ELF-1 (cell line): Measurements from ENCODE around the gene POLA1.
"Not testable (repeated sequence)": the region's sequence is repeated elsewhere in the genome, so short reads cannot be mapped to it uniquely, and the experiment has no call there.

Experiments used
- DNase-seq: peaks from one replicate; pipeline ENCODE4 v3.0.0-alpha.2; 2016; ENCODE audit warnings: low read depth, low spot score

POLA1 gene

DNA sequence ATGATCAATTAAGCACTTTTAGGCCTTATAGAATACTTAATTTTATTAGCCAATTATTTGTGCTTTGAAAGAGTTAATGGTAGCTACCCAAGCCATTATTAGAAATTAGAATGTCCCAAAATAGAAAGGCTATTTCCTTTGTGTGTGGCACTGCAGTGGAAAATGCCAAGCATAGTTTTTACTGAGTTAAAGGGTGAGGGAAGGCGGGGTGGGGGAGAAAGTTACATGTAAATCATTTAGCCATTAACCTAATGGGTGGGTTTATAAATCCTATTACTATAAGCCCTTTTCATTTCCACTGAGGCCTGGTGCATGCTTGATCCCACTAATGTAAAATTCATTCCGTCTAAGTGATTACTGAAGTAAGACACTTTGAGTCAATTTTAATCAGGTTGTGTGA is 105.8 kb downstream of the POLA1 start:
- DNase-seq: no peak

DNA sequence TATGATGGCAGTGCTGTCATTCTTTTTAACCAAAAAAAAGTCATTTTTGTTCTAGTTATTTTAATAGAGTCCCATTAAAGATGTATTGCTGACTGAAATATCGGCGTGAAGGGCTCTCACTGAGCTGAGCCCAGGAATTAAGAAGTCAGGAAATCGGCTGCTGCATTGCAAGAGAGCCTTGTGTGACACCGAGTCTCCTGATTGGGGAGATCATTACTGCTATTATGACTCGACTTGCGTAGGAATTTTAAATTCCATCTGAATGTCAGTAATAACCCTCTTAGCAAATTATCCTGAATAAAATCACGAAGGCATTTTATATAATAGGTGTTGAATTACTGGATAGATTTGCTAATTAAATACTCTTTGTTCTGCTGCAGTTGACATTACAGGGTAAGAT is 111.5 kb downstream of the POLA1 start:
- no peak for DNase-seq

DNA sequence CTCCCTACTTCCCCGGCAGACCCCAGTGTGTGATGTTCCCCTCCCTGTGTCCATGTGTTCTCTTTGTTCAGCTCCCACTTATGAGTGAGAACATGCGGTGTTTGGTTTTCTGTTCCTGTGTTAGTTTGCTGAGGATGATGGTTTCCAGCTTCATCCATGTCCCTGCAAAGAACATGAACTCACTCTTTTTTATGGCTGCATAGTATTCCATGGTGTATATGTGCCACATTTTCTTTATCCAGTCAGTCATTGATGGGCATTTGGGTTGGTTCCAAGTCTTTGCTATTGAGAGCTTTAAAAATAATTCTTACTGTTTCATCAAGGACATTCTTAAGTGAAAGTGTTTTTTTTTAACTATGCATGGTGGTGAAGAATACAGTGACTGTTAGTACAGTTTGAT is 126.1 kb downstream of the POLA1 start:
- DNase-seq: not testable (repeated sequence)

DNA sequence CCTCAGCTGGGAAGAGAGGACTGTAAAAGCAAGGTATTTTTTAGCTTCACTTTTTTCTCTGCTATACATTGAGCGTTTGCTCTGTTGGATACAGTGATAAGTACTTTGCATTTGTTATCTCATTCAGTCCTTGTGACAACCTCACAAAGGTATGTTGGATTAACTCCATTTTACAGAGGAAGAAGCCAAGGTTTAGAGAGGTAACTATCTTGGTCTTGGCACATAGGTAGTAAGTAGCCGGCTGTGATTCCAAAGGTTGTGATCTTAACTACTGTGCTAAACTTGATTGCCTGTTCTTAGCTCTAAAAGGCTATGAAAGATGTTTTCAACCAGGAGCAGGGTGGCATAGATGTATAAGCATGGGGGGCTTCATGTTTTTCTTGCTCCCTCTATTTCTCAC is 134.4 kb downstream of the POLA1 start:
- DNase-seq: no peak

DNA sequence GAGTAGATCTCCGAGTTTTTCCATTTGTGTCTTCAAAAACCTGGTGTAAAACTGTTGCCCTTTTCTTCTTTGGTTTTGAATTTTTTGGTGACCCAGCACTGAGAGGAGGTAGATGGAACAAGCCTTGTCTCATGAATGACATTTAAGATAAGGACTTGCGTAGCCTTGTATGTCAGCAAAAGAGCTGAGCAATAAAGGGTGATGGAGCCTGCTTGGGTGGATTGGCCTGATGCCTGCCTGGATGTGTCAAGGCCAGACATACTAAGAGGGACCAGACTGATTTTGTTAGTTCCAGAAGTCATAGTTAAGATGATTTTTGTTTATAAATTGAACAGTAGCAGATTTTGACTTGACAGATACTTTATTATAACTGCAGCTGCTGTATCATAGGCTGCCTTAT is 134.9 kb downstream of the POLA1 start:
- no peak for DNase-seq

DNA sequence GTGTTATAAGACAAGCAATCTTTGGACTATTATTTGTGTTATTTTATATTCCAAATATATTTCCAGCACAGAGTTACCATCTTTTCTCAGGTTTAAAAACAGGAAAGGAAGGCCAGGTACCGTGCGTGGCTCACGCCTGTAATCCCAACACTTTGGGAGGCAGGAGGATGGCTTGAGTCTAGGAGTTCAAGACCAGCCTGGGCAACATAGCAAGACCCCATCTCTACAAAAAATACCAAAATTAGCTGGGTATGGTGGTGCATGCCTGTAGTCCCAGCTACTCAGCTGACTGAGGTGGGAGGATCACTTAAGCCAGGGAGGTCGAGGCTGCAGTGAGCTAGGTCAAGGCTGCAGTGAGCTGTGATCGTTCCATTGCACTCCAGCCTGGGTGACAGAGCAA is 140.0 kb downstream of the POLA1 start:
- DNase-seq: no peak

DNA sequence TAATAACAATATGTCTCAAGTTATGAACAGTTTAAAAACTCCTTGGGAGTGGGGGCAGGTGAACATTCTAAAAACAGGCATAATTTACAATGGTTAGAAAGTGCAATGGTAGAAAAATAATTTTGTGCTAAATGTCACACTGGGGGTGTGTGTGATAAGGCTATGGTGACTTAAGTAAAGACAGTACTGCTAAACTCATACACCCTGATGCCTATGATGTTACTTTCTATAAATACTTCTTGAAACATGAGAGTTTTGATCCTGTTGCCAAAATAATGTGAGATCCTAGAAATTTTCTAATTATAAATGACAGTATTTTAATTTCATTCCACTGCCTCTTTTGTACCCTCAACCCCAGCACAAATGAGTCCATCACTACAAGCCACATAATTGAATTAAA is 144.2 kb downstream of the POLA1 start:
- DNase-seq: no peak

DNA sequence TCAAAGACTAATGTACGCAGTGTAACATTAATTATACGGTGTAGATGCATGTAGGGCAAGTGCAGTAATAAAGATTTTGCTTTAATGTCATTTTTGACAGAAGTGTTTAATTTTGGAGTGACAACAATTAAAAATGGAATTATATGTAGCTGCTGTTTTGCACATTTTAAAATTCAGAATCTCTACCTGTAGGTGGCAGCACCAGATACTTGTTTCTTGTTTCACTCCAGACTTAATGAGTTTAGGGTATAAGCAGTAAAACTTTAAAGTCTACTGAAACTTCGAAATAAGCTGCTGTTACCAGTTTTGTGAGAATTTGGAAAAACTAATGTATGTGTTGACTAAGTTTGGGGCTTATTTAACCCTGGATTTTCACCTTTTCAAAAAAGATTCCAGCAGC is 144.9 kb downstream of the POLA1 start:
- no peak for DNase-seq

DNA sequence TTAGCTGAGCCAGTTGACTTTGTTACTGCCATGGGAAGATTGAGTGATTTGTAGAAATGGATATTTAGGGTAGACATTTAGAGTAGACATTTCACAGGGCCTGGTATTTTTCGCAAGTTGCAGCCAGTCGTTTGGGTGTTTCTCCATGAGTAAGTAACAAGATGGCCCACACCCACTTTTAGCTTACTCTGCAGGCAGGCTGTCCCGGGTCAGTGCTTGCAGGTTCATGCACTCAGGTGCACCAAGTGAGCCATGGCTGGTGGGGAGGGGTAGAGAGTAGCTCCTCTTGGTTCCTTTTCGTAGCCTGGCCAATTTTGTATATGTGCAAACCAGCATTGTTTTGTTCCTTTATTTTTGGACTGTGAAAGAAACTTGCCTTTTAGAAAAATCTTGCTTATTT is 145.6 kb downstream of the POLA1 start:
- no peak for DNase-seq

DNA sequence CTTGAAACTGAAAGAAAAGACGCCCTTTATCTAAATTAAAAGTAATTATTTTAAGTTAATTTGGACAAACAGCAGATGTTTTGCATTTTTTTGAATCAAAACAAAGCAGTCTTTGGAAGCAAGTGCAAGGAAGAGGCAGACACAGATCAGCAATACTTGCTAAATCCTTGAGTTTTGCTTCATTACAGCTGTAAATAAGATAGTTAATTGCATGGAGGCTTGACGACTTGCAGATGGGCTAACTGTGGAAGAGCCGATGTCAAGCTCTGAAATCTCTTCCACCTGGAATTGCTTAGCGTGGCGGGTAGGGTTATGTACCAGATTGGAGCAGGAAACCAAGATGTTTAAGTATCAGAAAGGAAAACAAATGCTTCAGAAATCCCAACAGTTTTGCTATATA is 148.8 kb downstream of the POLA1 start:
- DNase-seq: no peak

DNA sequence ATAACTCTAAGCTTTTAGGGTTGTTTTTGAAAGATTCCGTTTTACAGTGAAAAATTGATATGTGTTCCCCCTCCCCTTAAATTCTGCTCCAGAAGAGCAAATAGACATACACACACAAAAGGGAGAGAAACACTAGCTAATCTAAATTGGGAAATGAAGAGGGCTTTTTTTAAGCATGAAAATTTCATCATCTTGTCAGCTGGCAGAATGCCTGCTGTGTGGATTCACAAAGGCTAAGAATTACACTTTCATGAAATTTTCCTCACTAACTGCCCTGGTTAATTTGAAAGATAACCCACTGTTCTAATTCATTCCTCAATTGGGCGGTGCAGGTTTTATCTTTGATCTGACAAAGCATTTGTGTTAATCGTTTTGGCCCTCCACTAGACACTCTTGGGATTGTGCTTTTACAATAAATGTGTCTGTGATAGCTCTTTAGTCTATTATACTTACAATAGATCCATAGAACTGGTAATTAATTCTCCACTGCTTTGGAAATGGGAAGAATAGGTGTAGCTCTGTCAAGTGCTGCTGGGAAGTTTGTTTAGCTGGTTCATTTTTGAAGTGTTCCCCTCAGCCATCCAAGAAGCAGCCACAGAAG is 152.9 kb downstream of the POLA1 start:
- no peak for DNase-seq

DNA sequence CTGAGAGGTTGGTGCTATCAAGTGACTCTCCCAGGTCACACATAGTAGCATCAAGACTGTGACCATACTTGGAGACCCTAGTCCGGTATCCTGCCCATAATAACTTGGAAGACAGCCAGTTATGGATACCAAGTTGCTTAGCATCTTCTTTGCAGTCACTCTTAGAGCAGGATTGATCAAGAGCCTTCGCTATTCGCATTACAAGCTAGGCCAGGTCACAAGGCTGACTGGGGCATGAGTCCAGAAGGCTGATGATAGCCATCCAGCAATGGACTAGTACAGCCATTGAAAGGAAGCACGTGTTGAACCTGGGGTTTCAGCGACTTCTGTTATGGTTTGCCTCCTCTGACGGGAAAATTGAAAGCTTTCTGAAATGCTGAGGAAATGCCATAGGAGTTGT is 157.6 kb downstream of the POLA1 start:
- DNase-seq: no peak

DNA sequence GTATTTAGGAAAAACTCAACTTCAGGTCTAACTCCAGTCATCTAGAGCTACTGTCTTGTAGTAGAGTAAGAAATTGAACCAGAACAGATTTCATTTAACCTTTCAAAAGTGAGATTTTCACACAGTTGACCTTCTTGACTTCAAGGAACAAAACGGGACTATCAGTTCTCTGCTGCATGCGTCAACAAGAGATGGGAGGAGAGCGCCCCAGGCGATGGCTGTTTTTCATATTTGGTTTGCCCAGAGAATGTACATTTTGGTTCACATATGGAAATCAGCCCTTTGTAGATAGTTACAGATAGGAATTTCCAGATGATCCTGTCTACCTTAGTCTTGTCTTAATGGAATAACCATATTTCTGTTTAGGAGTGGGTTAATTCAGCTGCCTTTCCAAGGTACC is 158.1 kb downstream of the POLA1 start:
- no peak for DNase-seq

DNA sequence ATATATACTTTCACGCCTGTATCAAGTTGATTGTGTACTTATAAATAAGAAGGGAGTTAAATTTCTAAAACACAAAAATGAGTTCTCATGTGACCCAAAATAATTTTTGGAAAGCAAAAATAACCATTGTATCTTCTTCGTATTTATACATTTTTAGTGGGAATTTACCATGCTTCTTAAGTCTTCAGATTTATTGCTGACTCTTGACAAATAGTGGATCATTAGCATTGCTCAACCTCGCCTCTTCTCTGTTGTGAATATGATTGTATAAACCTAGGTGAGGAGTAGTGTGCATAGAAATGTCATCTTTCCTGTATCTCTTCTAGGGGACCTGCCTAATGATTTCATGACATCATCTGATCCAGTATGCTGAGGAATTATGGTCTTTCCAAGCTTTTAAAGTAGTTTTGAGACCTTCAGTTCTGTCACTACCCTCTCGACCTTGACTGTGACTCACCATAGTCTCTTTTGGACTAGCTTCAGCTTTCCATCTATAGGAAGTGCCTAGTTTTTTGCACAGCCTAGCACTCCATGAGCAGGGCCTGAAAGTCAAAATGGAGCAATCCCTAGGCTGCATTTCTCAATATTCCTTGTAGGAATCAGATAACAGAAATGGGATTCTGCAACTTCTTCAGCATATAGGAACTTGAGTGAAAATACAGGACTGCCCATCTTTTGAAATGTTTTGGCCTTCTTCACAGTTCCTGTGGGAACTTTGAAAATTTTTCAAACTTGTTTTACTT is 164.5 kb downstream of the POLA1 start:
- no peak for DNase-seq

DNA sequence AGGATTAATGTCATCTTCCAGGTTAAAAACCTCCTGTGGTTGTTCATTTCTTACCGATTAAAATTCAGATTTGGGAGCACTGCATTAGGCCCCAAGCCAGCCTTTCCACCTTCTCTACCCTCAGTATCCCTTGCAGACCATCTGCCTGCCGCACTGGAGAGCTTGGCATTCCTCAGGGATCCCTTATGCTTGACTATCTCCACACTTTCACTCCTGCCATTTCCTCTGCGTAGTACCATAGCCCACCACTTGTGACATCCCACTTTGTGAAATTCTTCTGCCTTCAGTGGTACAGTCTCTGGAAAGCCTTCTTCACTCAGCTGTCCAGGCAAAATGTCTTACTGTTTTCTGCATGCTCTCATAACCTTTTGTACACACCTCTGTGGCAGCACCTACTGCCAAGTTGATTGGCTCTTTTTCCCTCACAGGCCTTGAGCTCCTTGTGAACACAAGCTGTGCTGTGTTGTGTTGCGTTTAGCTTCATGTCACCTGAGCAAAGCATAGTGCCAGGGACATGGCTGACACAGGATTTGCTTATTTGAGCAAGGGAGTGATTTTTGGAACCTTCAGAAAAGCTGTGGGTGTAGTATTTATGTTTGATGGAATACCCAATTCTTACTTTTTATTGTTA is 165.6 kb downstream of the POLA1 start:
- no peak for DNase-seq

DNA sequence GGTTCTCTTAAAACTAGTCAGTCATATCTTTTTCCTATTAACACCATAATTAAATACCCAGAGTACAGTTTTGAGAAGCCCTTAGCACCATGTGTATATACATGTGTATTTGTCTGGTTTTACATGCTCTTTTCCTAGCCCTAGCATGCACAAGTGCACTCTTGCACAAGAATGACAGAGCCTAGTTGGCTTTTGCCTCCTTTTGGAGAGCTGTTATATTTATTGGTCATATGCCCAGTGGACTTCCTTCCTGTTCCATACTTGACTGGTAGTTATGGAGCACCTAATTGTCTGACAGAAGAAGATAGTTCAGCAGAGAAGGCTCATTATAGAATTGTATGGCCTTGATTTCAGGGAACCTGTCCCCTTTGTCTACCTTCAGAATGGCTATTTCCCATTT is 166.4 kb downstream of the POLA1 start:
- no peak for DNase-seq

DNA sequence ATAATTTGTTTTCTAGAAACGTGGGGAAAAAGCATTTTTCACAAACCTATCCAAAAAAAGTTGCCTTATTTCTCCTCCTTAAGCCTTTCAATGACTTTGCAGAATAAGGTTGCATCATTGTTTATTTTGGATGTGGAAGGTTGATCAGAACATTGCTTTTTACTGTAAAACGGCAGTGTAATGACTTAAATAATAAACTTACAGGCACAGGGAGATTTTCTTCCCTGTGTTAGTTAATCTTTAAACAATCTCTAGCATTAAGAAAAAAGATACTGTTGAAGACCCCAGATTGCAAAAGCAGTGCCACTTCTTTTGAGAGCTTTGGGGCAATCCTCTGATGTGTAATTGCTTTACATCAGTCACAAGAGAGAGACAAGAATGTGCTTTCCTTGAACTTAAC is 168.6 kb downstream of the POLA1 start:
- no peak for DNase-seq

DNA sequence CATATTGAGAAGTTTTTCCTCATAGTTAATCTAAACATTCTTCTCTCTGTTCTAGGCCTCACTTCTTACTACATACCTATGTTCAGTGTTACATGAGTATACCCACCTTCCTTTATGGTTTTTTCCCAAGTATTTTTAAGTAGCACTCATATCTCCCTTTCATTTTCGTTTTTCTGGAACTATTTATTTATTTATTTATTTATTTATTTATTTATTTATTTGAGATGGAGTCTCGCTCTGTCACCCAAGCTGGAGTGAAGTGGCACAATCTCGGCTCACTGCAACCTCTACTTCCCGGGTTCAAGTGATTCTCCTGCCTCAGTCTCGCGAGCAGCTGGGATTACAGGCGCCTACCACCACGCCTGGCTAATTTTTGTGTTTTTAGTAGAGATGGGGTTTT is 170.1 kb downstream of the POLA1 start:
- DNase-seq: not testable (repeated sequence)

DNA sequence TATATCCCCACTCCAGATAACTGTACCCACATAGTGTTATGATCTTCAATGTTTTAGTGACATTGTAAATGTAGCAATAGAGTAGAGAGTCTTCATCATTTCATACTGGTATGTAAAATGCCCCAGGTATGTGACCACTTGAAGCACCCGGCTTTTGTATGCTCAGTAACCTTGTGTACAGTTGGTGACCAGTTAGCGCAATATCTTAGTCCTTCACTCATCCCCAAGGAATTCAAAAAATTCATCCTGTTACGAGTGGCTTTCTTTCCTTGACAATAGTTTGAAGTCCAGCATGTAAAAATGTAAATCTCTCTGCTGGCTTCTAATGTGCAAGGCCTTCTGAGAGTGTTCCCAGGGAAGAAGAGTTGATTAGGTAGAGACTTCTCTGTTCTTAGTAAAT is 176.4 kb downstream of the POLA1 start:
- no peak for DNase-seq

DNA sequence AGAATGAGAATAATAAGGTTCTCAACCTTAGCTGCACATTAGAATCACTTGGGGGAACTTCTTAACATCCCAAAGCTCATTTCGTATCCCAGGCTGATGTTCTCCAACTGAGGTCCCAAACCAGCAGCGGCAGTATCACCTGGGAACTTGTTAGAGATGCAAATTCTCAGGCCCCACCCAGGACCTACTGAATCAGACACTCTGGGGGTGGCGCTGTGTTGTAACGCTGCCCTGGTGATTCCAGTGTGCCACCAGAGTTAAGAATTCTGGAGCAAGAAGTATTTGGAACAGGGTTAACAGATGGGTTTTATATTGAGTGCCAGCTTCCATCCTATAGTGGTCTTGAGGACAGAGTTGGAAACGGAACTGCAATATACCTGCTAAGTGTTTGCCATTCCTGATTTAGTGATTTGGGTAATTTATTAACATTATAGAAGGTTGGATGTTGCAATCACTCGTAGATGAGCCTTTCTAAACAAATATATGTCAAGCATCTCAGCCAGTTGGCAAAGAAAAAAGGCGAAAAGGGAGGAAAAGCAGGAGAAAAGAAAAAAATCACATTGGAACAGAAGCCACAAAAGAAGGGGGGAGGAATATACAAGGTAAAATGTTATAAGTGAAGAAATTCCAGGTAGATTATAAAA is 181.0 kb downstream of the POLA1 start:
- DNase-seq: no peak

DNA sequence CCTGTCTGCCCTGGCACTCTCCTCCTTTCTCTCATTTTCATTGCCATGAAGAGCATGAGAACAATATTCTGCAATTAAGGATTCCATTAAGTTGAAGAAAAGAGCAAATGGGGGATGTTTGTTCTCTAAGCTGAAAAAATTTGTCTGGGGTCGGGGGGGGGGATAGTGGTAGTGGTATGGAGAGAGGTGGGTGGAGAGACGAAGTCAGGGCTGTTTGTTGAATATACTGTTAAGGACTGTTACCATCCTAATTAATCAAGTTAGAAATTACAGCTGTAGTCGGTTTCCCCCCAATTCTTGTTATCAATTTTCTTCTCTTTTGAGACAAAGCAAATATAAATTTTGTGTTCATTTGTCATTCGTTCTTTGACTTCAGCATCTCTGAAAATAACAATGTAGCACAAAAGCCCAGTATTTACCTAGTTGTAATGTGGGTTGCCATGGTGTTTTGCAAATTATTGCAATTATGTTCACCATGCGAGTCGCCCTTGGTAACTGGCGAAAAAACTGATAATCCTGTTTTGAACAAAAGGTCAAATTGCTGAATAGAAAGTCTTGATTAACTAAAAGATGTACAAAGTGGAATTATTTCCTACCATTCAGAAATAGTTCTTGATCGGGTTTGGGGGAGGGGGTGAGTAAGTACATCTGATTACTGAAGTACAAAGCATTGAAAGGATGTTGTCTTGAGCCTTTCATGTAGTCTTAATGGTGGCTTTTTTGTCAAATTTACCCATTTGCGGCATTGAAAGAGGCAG is 183.0 kb downstream of the POLA1 start:
- DNase-seq: no peak

DNA sequence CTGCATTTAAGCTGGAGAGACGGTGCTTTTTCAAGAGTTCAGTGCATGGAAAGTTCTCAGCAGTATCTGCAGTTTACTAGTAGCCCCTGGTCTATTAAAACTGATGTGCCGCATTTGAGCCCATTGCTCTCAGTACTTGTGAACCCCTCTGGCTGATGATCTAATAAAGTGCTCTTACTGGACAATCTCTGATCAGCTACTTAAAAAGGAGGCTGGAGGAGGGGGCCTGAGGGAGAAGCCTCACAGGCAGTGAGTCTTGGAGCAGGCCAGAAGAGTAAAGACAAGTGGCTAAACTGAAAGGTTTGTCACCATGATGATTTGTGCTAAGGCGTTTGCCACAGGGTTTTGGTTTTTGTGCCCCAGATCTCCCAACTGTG is 183.6 kb downstream of the POLA1 start:
- no peak for DNase-seq
